GM18502 (cell line): Measurements from ENCODE around the gene EIF2AK2.
A peak's percentile ranks its signal among the peaks of the same experiment; 100 is the strongest.

Source experiments
- ATAC-seq: cut with Tn5 transposase; IDR thresholded peaks from one replicate; pipeline ENCODE4 v1.9.1; 2021; ENCODE audit warnings: mild to moderate bottlenecking; ENCODE audit not compliant: unreplicated experiment, poor library complexity

The EIF2AK2 gene

GRCh38 chr2:37105150-37105549 is 51.6 kb downstream of the EIF2AK2 start:
- ATAC-seq = no peak

GRCh38 chr2:37104178-37104577 is 52.6 kb downstream of the EIF2AK2 start:
- ATAC-seq = no peak

GRCh38 chr2:37102588-37102987 is 54.2 kb downstream of the EIF2AK2 start:
- no peak for ATAC-seq

GRCh38 chr2:37100054-37100453 is 56.7 kb downstream of the EIF2AK2 start:
- ATAC-seq = no peak

- no peak for ATAC-seq
These were observed 58.2 kb downstream of the EIF2AK2 start for GRCh38 chr2:37098416-37099118.

GRCh38 chr2:37096568-37096967 is 60.2 kb downstream of the EIF2AK2 start:
- no peak for ATAC-seq

GRCh38 chr2:37091873-37092272 is 64.9 kb downstream of the EIF2AK2 start:
- ATAC-seq = peak; percentile 52

GRCh38 chr2:37090019-37090477 is 66.7 kb downstream of the EIF2AK2 start:
- peak; percentile 87 for ATAC-seq

- no peak for ATAC-seq
These were observed 71.0 kb downstream of the EIF2AK2 start for GRCh38 chr2:37085731-37086147.

- peak; percentile 3 for ATAC-seq
These were observed 72.0 kb downstream of the EIF2AK2 start for GRCh38 chr2:37084797-37085196.

GRCh38 chr2:37083873-37084794 is 72.6 kb downstream of the EIF2AK2 start, which contains the start of the genes GPATCH11 and HEATR5B:
Gene GPATCH11 (plus strand): TSS chr2:37084518. CDS start chr2:37088382, 3,864 bp downstream.
Gene HEATR5B (minus strand): TSS chr2:37084372. CDS start chr2:37083414, 958 bp downstream.
- peak; percentile 84 for ATAC-seq

- ATAC-seq = no peak
These were observed 76.1 kb downstream of the EIF2AK2 start for GRCh38 chr2:37080689-37081088.

GRCh38 chr2:37080266-37080665 is 76.5 kb downstream of the EIF2AK2 start:
- ATAC-seq = no peak

GRCh38 chr2:37070931-37071330 is 85.8 kb downstream of the EIF2AK2 start:
- ATAC-seq = no peak

GRCh38 chr2:37068686-37069085 is 88.1 kb downstream of the EIF2AK2 start:
- ATAC-seq = no peak

GRCh38 chr2:37061776-37062175 is 95.0 kb downstream of the EIF2AK2 start:
- no peak for ATAC-seq

- ATAC-seq = no peak
These were observed 95.6 kb downstream of the EIF2AK2 start for GRCh38 chr2:37061013-37061711.

- ATAC-seq = no peak
These were observed 96.3 kb downstream of the EIF2AK2 start for GRCh38 chr2:37060446-37060845.

- ATAC-seq = no peak
These were observed 96.9 kb downstream of the EIF2AK2 start for GRCh38 chr2:37059841-37060240.

GRCh38 chr2:37052600-37053332 is 104.0 kb downstream of the EIF2AK2 start:
- no peak for ATAC-seq
